Activated CD4-positive, CD25-positive, alpha-beta regulatory T cell (primary cell): Measurements from ENCODE around the gene DDAH1.
"Not testable (repeated sequence)": the region's sequence is repeated elsewhere in the genome, so short reads cannot be mapped to it uniquely, and the experiment has no call there.

Experiments used
- DNase-seq, 4 experiments: peaks; one replicate each; lab custom pipeline; 2025; lab: John Stamatoyannopoulos, UW

Gene DDAH1

GRCh38 chr1:85470130-85470529 lies 5.2 kb upstream of the DDAH1 start:
- not testable (repeated sequence) for DNase-seq

GRCh38 chr1:85467929-85468540 lies 3.1 kb upstream of the DDAH1 start:
- DNase-seq = no peak

- DNase-seq = no peak
Measured at GRCh38 chr1:85467036-85467435, 2.1 kb upstream of the DDAH1 start.

GRCh38 chr1:85465786-85466134 lies 801 bp upstream of the DDAH1 start:
- no peak for DNase-seq

- no peak for DNase-seq
Measured at GRCh38 chr1:85464497-85465098, 361 bp downstream of the DDAH1 start.

- no peak for DNase-seq
Measured at GRCh38 chr1:85463731-85464496, 1.0 kb downstream of the DDAH1 start.

- DNase-seq = no peak
Measured at GRCh38 chr1:85462931-85463649, 1.9 kb downstream of the DDAH1 start.

GRCh38 chr1:85461216-85461918 lies 3.6 kb downstream of the DDAH1 start:
- DNase-seq = no peak

GRCh38 chr1:85460555-85461088 lies 4.3 kb downstream of the DDAH1 start:
- no peak for DNase-seq

- no peak for DNase-seq
Measured at GRCh38 chr1:85459290-85459689, 5.7 kb downstream of the DDAH1 start.

GRCh38 chr1:85454214-85454613 lies 10.7 kb downstream of the DDAH1 start:
- no peak for DNase-seq

GRCh38 chr1:85453640-85454194 lies 11.2 kb downstream of the DDAH1 start:
- no peak for DNase-seq

GRCh38 chr1:85452948-85453347 lies 12.0 kb downstream of the DDAH1 start:
- DNase-seq = no peak

- DNase-seq = no peak
Measured at GRCh38 chr1:85451236-85451830, 13.6 kb downstream of the DDAH1 start.

- no peak for DNase-seq
Measured at GRCh38 chr1:85450832-85451231, 14.1 kb downstream of the DDAH1 start.

- DNase-seq = no peak
Measured at GRCh38 chr1:85449356-85449755, 15.6 kb downstream of the DDAH1 start.

GRCh38 chr1:85448358-85448757 lies 16.6 kb downstream of the DDAH1 start:
- DNase-seq = no peak

- no peak for DNase-seq
Measured at GRCh38 chr1:85447006-85447943, 17.7 kb downstream of the DDAH1 start.

GRCh38 chr1:85445906-85446305 lies 19.1 kb downstream of the DDAH1 start:
- DNase-seq = no peak

GRCh38 chr1:85444381-85444780 lies 20.6 kb downstream of the DDAH1 start:
- no peak for DNase-seq
